Activated CD4-positive, alpha-beta T cell treated with anti-CD3 and anti-CD28 coated beads for 4 hours (primary cell): Measurements from ENCODE around the gene TMEM128.
"Not testable (repeated sequence)": the region's sequence is repeated elsewhere in the genome, so short reads cannot be mapped to it uniquely, and the experiment has no call there.

Experiments used
- DNase-seq, 2 donors: peaks; one replicate each; pipeline ENCODE4 v3.0.0-alpha.2; 2020

The TMEM128 gene, protein sequence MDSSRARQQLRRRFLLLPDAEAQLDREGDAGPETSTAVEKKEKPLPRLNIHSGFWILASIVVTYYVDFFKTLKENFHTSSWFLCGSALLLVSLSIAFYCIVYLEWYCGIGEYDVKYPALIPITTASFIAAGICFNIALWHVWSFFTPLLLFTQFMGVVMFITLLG

GRCh38 chr4:4248029-4248884, at the start of gene TMEM128:
TSS of gene TMEM128 (minus strand) at chr4:4248223. CDS start at chr4:4248202, 21 bp downstream.
- DNase-seq: peak; percentile 86 to 90

DNA sequence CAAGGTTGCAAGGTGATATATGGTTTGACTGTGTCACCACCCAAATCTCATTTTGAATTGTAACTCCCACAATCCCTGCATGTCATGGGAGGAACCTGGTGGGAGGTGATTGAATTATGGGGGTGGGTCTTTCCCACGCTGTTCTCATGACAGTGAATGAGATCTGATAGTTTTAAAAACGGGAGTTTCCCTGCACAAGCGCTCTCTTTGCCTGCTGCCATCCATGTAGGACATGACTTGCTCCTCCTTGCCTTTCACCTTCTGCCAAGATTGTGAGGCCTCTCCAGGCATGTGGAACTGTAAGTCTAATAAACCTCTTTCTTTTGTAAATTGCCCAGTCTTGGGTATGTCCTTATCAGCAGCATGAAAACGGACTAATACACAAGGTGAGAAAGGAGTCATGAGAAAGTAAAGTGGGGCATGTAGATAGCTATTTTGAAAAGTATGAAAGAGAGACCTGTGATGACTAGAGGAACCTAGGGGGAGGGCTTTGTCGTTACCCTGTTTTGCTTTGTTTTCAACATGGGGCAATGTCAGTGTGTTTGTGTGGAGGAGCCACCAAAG, 48.3 kb upstream of the TMEM128 start:
- DNase-seq: no peak

- no peak for DNase-seq
Measured at GRCh38 chr4:4293279-4293678, 45.3 kb upstream of the TMEM128 start.

GRCh38 chr4:4289941-4290850, 42.2 kb upstream of the TMEM128 start, which contains the start of the genes LYAR and ZBTB49:
TSS of gene LYAR (minus strand) at chr4:4290154. CDS start at chr4:4283742, 6,412 bp downstream.
TSS of gene ZBTB49 (plus strand) at chr4:4290251. CDS start at chr4:4299946, 9,695 bp downstream.
- DNase-seq: peak; percentile 92 to 97

DNA sequence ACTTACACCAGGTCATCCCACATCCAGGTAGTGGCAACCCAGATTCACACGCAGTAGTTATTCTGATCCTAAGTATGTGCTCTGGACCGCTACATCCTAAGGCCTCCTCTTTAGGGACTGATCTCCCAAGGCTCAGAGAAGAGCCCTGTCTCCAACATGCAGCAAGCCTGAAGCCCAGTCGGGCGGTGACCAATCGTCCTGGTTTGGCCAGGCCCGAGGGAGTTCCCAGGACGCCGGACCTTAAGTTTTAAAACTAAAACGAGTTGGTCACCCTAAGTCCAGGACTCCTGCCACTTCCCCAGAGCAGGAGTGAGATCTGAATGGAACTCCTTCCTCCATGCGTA, 41.5 kb upstream of the TMEM128 start:
- DNase-seq: no peak

- DNase-seq: no peak
Measured at GRCh38 chr4:4289055-4289454, 41.0 kb upstream of the TMEM128 start.

DNA sequence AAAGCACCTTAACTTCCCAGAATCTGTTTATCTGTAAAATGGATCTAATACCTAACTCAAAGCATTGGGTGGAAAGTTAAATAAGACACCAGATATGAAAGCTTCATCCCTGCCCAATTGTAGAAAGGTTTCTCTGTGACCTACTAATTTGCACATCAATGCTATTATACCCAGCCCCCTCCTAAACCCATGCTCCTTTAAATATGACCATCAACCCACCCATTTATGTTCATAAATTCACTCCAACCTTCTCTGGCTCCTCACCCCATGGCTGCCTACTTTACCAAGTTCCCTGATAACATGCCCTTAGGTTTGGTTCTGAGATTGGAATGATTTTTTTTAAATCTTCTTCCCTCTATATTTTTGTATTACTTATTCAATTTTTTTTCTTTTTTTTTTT, 40.1 kb upstream of the TMEM128 start:
- no peak for DNase-seq

GRCh38 chr4:4284827-4285618, 37.0 kb upstream of the TMEM128 start:
- DNase-seq: no peak

- no peak for DNase-seq
Measured at GRCh38 chr4:4281787-4282186, 33.8 kb upstream of the TMEM128 start.

- no peak for DNase-seq
Measured at GRCh38 chr4:4277531-4277930, 29.5 kb upstream of the TMEM128 start.

DNA sequence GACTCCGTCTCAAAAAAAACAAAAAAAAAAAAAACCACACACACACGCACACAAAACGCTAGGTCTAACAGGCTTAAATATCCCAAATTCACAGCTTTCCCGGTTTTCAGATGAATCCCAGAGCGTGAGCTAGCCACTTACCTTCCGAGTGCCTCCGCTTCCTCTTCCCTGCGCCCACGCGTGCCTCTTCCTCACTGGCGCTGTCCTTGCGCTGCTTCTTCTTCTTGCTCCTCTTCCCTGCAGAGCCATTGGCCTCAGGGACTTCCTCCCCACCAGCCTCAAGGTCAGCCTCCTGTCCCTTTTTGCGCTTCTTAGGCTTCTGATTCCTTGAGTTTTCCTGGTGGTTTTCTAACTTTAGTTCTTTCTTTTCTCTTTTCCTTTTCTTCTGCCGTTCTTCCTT, 26.2 kb upstream of the TMEM128 start:
- no peak for DNase-seq

- DNase-seq: no peak
Measured at GRCh38 chr4:4271912-4272311, 23.9 kb upstream of the TMEM128 start.

DNA sequence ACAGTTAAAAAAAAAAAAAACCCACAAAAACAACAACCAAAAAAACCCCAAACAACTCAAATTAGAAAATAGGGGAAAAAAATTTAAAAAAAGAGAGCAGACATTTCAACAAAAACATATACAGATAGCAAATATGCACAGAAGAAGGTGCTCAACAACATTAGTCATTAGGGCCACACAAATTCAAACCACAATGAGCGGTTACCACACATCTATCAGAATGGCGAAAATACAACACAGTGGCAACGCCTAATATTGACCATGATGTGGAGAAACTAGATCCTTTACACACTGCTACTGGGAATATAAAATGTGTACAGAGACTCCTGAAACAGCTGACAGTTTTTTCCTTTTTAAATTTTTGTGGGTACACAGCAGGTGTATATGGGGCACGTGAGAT, 22.5 kb upstream of the TMEM128 start:
- no peak for DNase-seq

DNA sequence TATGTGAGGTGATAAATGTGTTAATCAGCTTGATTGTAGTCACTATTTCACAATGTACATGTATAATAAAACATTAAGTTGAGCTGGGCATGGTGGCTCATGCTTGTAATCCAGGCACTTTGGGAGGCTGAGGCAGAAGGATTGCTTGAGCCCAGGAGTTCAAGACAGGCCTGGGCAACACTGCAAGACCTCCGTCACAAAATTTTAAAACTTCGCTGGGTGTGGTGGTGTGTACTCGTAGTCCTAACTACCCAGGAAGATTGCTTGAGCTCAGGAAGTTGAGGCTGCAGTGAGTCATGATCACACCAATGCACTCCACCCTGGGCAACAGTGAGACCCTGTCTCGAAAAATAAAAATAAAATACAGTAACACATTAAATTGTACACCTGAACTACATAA, 21.8 kb upstream of the TMEM128 start:
- DNase-seq: peak in 1 of 2 donors; percentile 9

GRCh38 chr4:4269331-4269731, 21.3 kb upstream of the TMEM128 start:
- peak in 1 of 2 donors; percentile 16 for DNase-seq

DNA sequence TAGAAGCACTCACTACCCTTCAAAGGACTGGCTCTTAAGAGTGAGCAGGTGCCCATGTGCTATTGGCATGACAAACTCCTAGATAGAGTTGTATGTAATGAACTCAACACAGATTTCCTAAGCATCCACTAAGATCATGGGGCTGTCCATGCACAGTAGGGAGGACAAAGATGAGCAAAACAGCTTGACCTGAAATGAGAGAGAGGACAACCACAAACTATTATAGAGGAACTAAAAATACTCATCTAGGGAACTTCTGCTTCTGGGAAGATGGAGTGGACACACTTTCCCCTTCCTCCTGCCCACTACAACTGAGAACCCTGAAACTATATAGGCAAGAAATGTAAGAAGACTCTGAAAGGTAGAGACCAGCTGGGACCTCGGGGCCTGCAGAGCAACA, 20.8 kb upstream of the TMEM128 start:
- no peak for DNase-seq

DNA sequence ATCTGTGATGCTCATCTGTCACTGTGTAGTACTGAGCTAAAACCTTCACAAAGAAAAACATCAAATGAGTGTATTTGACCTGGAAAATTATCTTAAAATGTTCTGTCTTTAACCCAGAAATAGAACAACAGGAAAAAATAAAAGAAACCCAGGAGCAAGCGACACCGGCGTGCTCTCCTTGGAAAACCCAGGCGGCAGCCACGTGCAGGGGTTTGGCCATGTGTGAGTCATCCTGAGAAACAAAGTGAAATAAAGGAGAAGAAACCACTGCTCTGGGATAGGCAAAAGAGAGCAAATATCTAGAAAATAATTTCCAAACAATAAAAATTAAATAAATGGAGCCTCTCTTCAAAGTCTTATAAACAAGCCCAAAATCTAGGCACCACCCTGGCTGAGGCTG, 20.0 kb upstream of the TMEM128 start:
- DNase-seq: no peak

GRCh38 chr4:4260185-4260751, 12.2 kb upstream of the TMEM128 start:
- peak in 1 of 2 donors; percentile 11 for DNase-seq

GRCh38 chr4:4259484-4260100, 11.6 kb upstream of the TMEM128 start:
- DNase-seq: no peak

- not testable (repeated sequence) for DNase-seq
Measured at GRCh38 chr4:4257705-4258104, 9.7 kb upstream of the TMEM128 start.

- DNase-seq: no peak
Measured at GRCh38 chr4:4256799-4257198, 8.8 kb upstream of the TMEM128 start.
